ENCODE data around the gene C10orf90. TPM values are rescaled to one million over a fixed set of nuclear protein-coding genes. Genes with fewer than 3 reads are reported as not detected.

The C10orf90 gene
- total and polyA plus RNA-seq, 2 of the 8 experiments (the other 6 are each of a cell fraction or from before 2014, with no cell fraction given), result 0.21 TPM; not detected in 1

GRCh38 chr10:126425032-126425431 lies 245.5 kb downstream of the C10orf90 start:
- Histone ChIP-seq H3K23me2 (ENCODE audit: low read depth, low read length) (no peaks in the 10 kb centered on the region), H3K4ac (replicated peaks; ENCODE audit: insufficient read length, low read depth, low read length) (no peak overlapping the region), H3K18ac (ENCODE audit: extremely low read depth, low read length) (no peak overlapping the region), H3K23ac (ENCODE audit: insufficient read length) (no peak overlapping the region), H3K27ac (ENCODE audit: low read depth, low read length) (no peak overlapping the region), H3K56ac (replicated peaks; ENCODE audit: insufficient read length, low read depth, low read length) (no peak overlapping the region), H4K91ac (replicated peaks; ENCODE audit: insufficient read length, low read length) (no peak overlapping the region), H3K36me3 (ENCODE audit: control insufficient read depth in 2 of 4, insufficient read depth in 4 of 4, low read length in 3 of 4) (no peaks in the 10 kb centered on the region), H3K4me1 (replicated peaks in 1 of 4; ENCODE audit: control insufficient read depth in 3 of 4, insufficient read depth in 4 of 4, low read length in 3 of 4) (peaks cover 0 to 7% (median 3%) of the 10 kb centered on the region in 4 experiments; a peak in 3 of 7 replicates), H2BK5ac (ENCODE audit: low read depth, low read length) (no peak overlapping the region), H3K27me3 (replicated peaks in 1 of 4; ENCODE audit: control insufficient read depth in 3 of 4, extremely low read depth in 1 of 4, insufficient read depth in 3 of 4, low read length in 3 of 4) (no peaks in the 10 kb centered on the region), H3K4me3 (ENCODE audit: extremely low read depth in 1 of 4, insufficient read depth in 2 of 4, low read depth in 3 of 4, low read length in 4 of 4) (no peak overlapping the region), H4K5ac (ENCODE audit: insufficient read length, low read depth, low read length) (no peak overlapping the region), H4K20me1 (replicated peaks in 1 of 2; ENCODE audit: control insufficient read depth in 1 of 2, insufficient read depth in 2 of 2, low read length in 2 of 2) (no peaks in the 10 kb centered on the region), H3K9ac (replicated peaks in 1 of 4; ENCODE audit: extremely low read depth in 1 of 4, low read depth in 3 of 4, low read length in 3 of 4) (no peak overlapping the region), H3K79me1 (ENCODE audit: low read depth, low read length) (0 out of 2 replicates have a peak, but pooled peaks cover 2% of the 10 kb centered on the region), H2AK5ac (ENCODE audit: low read depth, low read length) (no peak overlapping the region), H4K8ac (ENCODE audit: extremely low read depth, insufficient read depth, low read length) (no peak overlapping the region), H3K9me3 (ENCODE audit: insufficient read depth in 2 of 2, low read depth in 1 of 2, low read length in 1 of 2) (peaks cover 9 to 14% of the 10 kb centered on the region in 2 experiments; a peak in 3 of 4 replicates), H2BK12ac (ENCODE audit: low read depth, low read length) (no peak overlapping the region), H2BK120ac (replicated peaks; ENCODE audit: low read depth, low read length) (no peak overlapping the region), H3K4me2 (ENCODE audit: insufficient read depth in 1 of 2, low read depth in 2 of 2, low read length in 2 of 2) (no peak overlapping the region), H3K14ac (ENCODE audit: insufficient read length) (no peak overlapping the region), H2BK20ac (ENCODE audit: low read length) (no peak overlapping the region), H3K79me2 (ENCODE audit: control insufficient read depth in 1 of 2, insufficient read depth in 2 of 2, low read length in 2 of 2) (no peaks in the 10 kb centered on the region), H2AFZ (ENCODE audit: low read length) (no peak overlapping the region), H2BK15ac (ENCODE audit: low read length) (no peak overlapping the region)
- ChIA-PET POLR2A (ENCODE audit: partially characterized antibody) (no interaction called here), CTCF (ENCODE audit: partially characterized antibody) (interaction anchor here (0.9 to 1.7 kb wide), 3 partner anchors 16 to 173 kb away, joined by 3 to 4 read pairs (median 3); no protein-coding TSS in a partner anchor)
- DNase-seq (ENCODE audit: low read depth in 1 of 2, low spot score in 2 of 2), result no peak
- 79% methylated on average over 5 of the region's 5 CpGs; no CpG with 5 or more reads in 1 of the 2 experiments for WGBS, 2 experiments (ENCODE audit: extremely low coverage in 1 of 2, insufficient coverage in 1 of 2, insufficient read length in 1 of 2, insufficient replicate concordance in 2 of 2, low coverage in 1 of 2, low lambda C conversion rate in 2 of 2, missing lambda C conversion rate in 1 of 2)
- no peak for FAIRE-seq
- TF ChIP-seq RNF2 (IDR thresholded peaks at IDR 0.05; ENCODE audit: borderline replicate concordance, low read depth, low read length, missing control alignments, poor library complexity, severe bottlenecking), result no peak
- no peak for TF ChIP-seq YY1 (IDR thresholded peaks at IDR 0.05; ENCODE audit: low read depth, low read length)
- no peak for TF ChIP-seq BRCA1 (IDR thresholded peaks at IDR 0.05; ENCODE audit: low read depth, low read length)
- TF ChIP-seq HDAC6 (IDR thresholded peaks at IDR 0.05; ENCODE audit: low read depth, low read length), result no peak
- no peak for TF ChIP-seq SAP30 (IDR thresholded peaks at IDR 0.05; ENCODE audit: insufficient read depth, insufficient replicate concordance, low read length)

Measured in H1 (cell line).